Measurements from ENCODE around the gene DMC1.

The DMC1 gene

GRCh38 chr22:38610234-38610633, 40.3 kb upstream of the DMC1 start:
- H4K91ac ChIP-seq (ENCODE audit: low read length): no peak overlapping the region
- H4K8ac ChIP-seq (ENCODE audit: low read length): no peak overlapping the region
- no peak overlapping the region for H3K14ac ChIP-seq (ENCODE audit: low read length in 2 of 2)
- no peaks in the 10 kb centered on the region for H3K9me3 ChIP-seq (ENCODE audit: control insufficient read depth, low read length)
- no peak for DNase-seq
- H3K36me3 ChIP-seq (ENCODE audit: control insufficient read depth in 1 of 2, insufficient read depth in 2 of 2, low read depth in 1 of 2, low read length in 2 of 2): peaks cover 0 to 7% of the 10 kb centered on the region in 2 experiments
- no peak overlapping the region for H3K9ac ChIP-seq (ENCODE audit: low read length)
- H3K18ac ChIP-seq (ENCODE audit: low read depth in 1 of 2, low read length in 2 of 2): no peak overlapping the region
- no peak overlapping the region for H3K4ac ChIP-seq (ENCODE audit: low read depth in 1 of 2, low read length in 2 of 2)
- no peak overlapping the region for H3K23ac ChIP-seq (ENCODE audit: low read length in 2 of 2)
- H2AK5ac ChIP-seq (ENCODE audit: low read length, severe bottlenecking): no peak overlapping the region
- no peak overlapping the region for H2BK12ac ChIP-seq (ENCODE audit: low read length in 2 of 2)
- H3K27me3 ChIP-seq (ENCODE audit: control insufficient read depth in 1 of 2, insufficient read depth in 1 of 2, low read length in 2 of 2): no peaks in the 10 kb centered on the region
- WGBS: 95% methylated on average over 5 of the region's 5 CpGs
- H2AFZ ChIP-seq (ENCODE audit: low read depth, low read length): no peak overlapping the region
- no peak overlapping the region for H3K27ac ChIP-seq (ENCODE audit: low read length, poor library complexity, severe bottlenecking)
- H2BK5ac ChIP-seq (ENCODE audit: low read depth, low read length, poor library complexity, severe bottlenecking): no peak overlapping the region
- no peak overlapping the region for H3K4me2 ChIP-seq (ENCODE audit: low read length, poor library complexity, severe bottlenecking)
- no peak overlapping the region for H3K4me3 ChIP-seq (ENCODE audit: insufficient read depth in 1 of 2, low read depth in 1 of 2, low read length in 2 of 2)
- no peaks in the 10 kb centered on the region for H3K79me1 ChIP-seq (replicated peaks; ENCODE audit: low read length, poor library complexity, severe bottlenecking)
- H2BK15ac ChIP-seq (ENCODE audit: low read depth, poor library complexity, severe bottlenecking): no peak overlapping the region
- H2BK120ac ChIP-seq (ENCODE audit: low read depth, low read length): no peak overlapping the region
- peaks cover 3% of the 10 kb centered on the region for H3K4me1 ChIP-seq (ENCODE audit: control insufficient read depth, insufficient read depth, low read depth, low read length)

GRCh38 chr22:38608992-38609750, 39.2 kb upstream of the DMC1 start:
- no peak overlapping the region for H2BK120ac ChIP-seq (ENCODE audit: low read depth, low read length)
- H3K79me1 ChIP-seq (replicated peaks; ENCODE audit: low read length, poor library complexity, severe bottlenecking): no peaks in the 10 kb centered on the region
- H3K23ac ChIP-seq (ENCODE audit: low read length in 2 of 2): no peak overlapping the region
- no peak for DNase-seq
- no peak overlapping the region for H2BK12ac ChIP-seq (ENCODE audit: low read length in 2 of 2)
- no peaks in the 10 kb centered on the region for H3K9me3 ChIP-seq (ENCODE audit: control insufficient read depth, low read length)
- no peak overlapping the region for H3K4me2 ChIP-seq (ENCODE audit: low read length, poor library complexity, severe bottlenecking)
- peaks cover 0 to 6% of the 10 kb centered on the region in 2 experiments for H3K36me3 ChIP-seq (ENCODE audit: control insufficient read depth in 1 of 2, insufficient read depth in 2 of 2, low read depth in 1 of 2, low read length in 2 of 2)
- no peak overlapping the region for H2AK5ac ChIP-seq (ENCODE audit: low read length, severe bottlenecking)
- no peak overlapping the region for H4K8ac ChIP-seq (ENCODE audit: low read length)
- H3K4ac ChIP-seq (ENCODE audit: low read depth in 1 of 2, low read length in 2 of 2): no peak overlapping the region
- H2BK5ac ChIP-seq (ENCODE audit: low read depth, low read length, poor library complexity, severe bottlenecking): no peak overlapping the region
- no peak overlapping the region for H3K9ac ChIP-seq (ENCODE audit: low read length)
- no peak overlapping the region for H3K4me3 ChIP-seq (ENCODE audit: insufficient read depth in 1 of 2, low read depth in 1 of 2, low read length in 2 of 2)
- no peak overlapping the region for H2BK15ac ChIP-seq (ENCODE audit: low read depth, poor library complexity, severe bottlenecking)
- no peak overlapping the region for H3K18ac ChIP-seq (ENCODE audit: low read depth in 1 of 2, low read length in 2 of 2)
- H3K27ac ChIP-seq (ENCODE audit: low read length, poor library complexity, severe bottlenecking): no peak overlapping the region
- peaks cover 3% of the 10 kb centered on the region for H3K4me1 ChIP-seq (ENCODE audit: control insufficient read depth, insufficient read depth, low read depth, low read length)
- WGBS: 97% methylated on average over 11 of the region's 13 CpGs
- no peaks in the 10 kb centered on the region for H3K27me3 ChIP-seq (ENCODE audit: control insufficient read depth in 1 of 2, insufficient read depth in 1 of 2, low read length in 2 of 2)
- no peak overlapping the region for H3K14ac ChIP-seq (ENCODE audit: low read length in 2 of 2)
- H2AFZ ChIP-seq (ENCODE audit: low read depth, low read length): no peak overlapping the region
- H4K91ac ChIP-seq (ENCODE audit: low read length): no peak overlapping the region

- Histone ChIP-seq H4K91ac (ENCODE audit: low read length) (no peak overlapping the region), H3K9me3 (ENCODE audit: control insufficient read depth, low read length) (no peaks in the 10 kb centered on the region), H3K23ac (ENCODE audit: low read length in 2 of 2) (no peak overlapping the region), H2BK5ac (ENCODE audit: low read depth, low read length, poor library complexity, severe bottlenecking) (no peak overlapping the region), H3K27ac (ENCODE audit: low read length, poor library complexity, severe bottlenecking) (no peak overlapping the region), H2BK12ac (ENCODE audit: low read length in 2 of 2) (no peak overlapping the region), H3K4ac (ENCODE audit: low read depth in 1 of 2, low read length in 2 of 2) (no peak overlapping the region), H4K8ac (ENCODE audit: low read length) (no peak overlapping the region), H2AK5ac (ENCODE audit: low read length, severe bottlenecking) (no peak overlapping the region), H3K27me3 (ENCODE audit: control insufficient read depth in 1 of 2, insufficient read depth in 1 of 2, low read length in 2 of 2) (no peaks in the 10 kb centered on the region), H3K18ac (ENCODE audit: low read depth in 1 of 2, low read length in 2 of 2) (no peak overlapping the region), H3K36me3 (ENCODE audit: control insufficient read depth in 1 of 2, insufficient read depth in 2 of 2, low read depth in 1 of 2, low read length in 2 of 2) (peaks cover 0 to 6% of the 10 kb centered on the region in 2 experiments), H3K4me1 (ENCODE audit: control insufficient read depth, insufficient read depth, low read depth, low read length) (peaks cover 3% of the 10 kb centered on the region), H3K79me1 (replicated peaks; ENCODE audit: low read length, poor library complexity, severe bottlenecking) (no peaks in the 10 kb centered on the region), H3K14ac (ENCODE audit: low read length in 2 of 2) (no peak overlapping the region), H3K9ac (ENCODE audit: low read length) (no peak overlapping the region), H3K4me3 (ENCODE audit: insufficient read depth in 1 of 2, low read depth in 1 of 2, low read length in 2 of 2) (no peak overlapping the region), H2AFZ (ENCODE audit: low read depth, low read length) (no peak overlapping the region), H2BK15ac (ENCODE audit: low read depth, poor library complexity, severe bottlenecking) (no peak overlapping the region), H2BK120ac (ENCODE audit: low read depth, low read length) (no peak overlapping the region), H3K4me2 (ENCODE audit: low read length, poor library complexity, severe bottlenecking) (no peak overlapping the region)
- no peak for DNase-seq
- 86% methylated on average over 3 of the region's 3 CpGs for WGBS
These were observed 37.7 kb upstream of the DMC1 start for GRCh38 chr22:38607680-38608079.

GRCh38 chr22:38602166-38602565, 32.2 kb upstream of the DMC1 start:
- H3K9me3 ChIP-seq (ENCODE audit: control insufficient read depth, low read length): no peaks in the 10 kb centered on the region
- H2AK5ac ChIP-seq (ENCODE audit: low read length, severe bottlenecking): no peak overlapping the region
- H2BK5ac ChIP-seq (ENCODE audit: low read depth, low read length, poor library complexity, severe bottlenecking): no peak overlapping the region
- H2BK15ac ChIP-seq (ENCODE audit: low read depth, poor library complexity, severe bottlenecking): no peak overlapping the region
- no peak overlapping the region for H2BK12ac ChIP-seq (ENCODE audit: low read length in 2 of 2)
- H3K4me3 ChIP-seq (ENCODE audit: insufficient read depth in 1 of 2, low read depth in 1 of 2, low read length in 2 of 2): no peak overlapping the region
- WGBS: no CpG with 5 or more reads among the region's 1 CpG
- no peak overlapping the region for H3K9ac ChIP-seq (ENCODE audit: low read length)
- no peak overlapping the region for H2BK120ac ChIP-seq (ENCODE audit: low read depth, low read length)
- H4K8ac ChIP-seq (ENCODE audit: low read length): no peak overlapping the region
- peaks cover 3% of the 10 kb centered on the region for H3K4me1 ChIP-seq (ENCODE audit: control insufficient read depth, insufficient read depth, low read depth, low read length)
- H2AFZ ChIP-seq (ENCODE audit: low read depth, low read length): no peak overlapping the region
- DNase-seq: no peak
- no peak overlapping the region for H3K4ac ChIP-seq (ENCODE audit: low read depth in 1 of 2, low read length in 2 of 2)
- H3K27ac ChIP-seq (ENCODE audit: low read length, poor library complexity, severe bottlenecking): no peak overlapping the region
- no peak overlapping the region for H3K4me2 ChIP-seq (ENCODE audit: low read length, poor library complexity, severe bottlenecking)
- H3K79me1 ChIP-seq (replicated peaks; ENCODE audit: low read length, poor library complexity, severe bottlenecking): no peaks in the 10 kb centered on the region
- H3K14ac ChIP-seq (ENCODE audit: low read length in 2 of 2): no peak overlapping the region
- no peaks in the 10 kb centered on the region for H3K27me3 ChIP-seq (ENCODE audit: control insufficient read depth in 1 of 2, insufficient read depth in 1 of 2, low read length in 2 of 2)
- H3K36me3 ChIP-seq (ENCODE audit: control insufficient read depth in 1 of 2, insufficient read depth in 2 of 2, low read depth in 1 of 2, low read length in 2 of 2): peaks cover 3 to 7% of the 10 kb centered on the region in 2 experiments
- no peak overlapping the region for H3K18ac ChIP-seq (ENCODE audit: low read depth in 1 of 2, low read length in 2 of 2)
- H3K23ac ChIP-seq (ENCODE audit: low read length in 2 of 2): no peak overlapping the region
- no peak overlapping the region for H4K91ac ChIP-seq (ENCODE audit: low read length)
